ENCODE results near the gene ENDOV. TPM values are rescaled to one million over a fixed set of nuclear protein-coding genes. Genes with fewer than 3 reads are reported as not detected.
A peak's percentile ranks its signal among the peaks of the same experiment; 100 is the strongest.

ENDOV gene
- total RNA-seq, 1 donor from 2014 or later = 25.1 TPM

GRCh38 chr17:80379348-80379747, 35.6 kb upstream of the ENDOV start:
- no peak overlapping the region for H3K27ac ChIP-seq
- ATAC-seq (no peak), DNase-seq (no peak)
- peaks cover 100% of the 10 kb centered on the region for H3K36me3 ChIP-seq
- TF ChIP-seq, protein P1, sequence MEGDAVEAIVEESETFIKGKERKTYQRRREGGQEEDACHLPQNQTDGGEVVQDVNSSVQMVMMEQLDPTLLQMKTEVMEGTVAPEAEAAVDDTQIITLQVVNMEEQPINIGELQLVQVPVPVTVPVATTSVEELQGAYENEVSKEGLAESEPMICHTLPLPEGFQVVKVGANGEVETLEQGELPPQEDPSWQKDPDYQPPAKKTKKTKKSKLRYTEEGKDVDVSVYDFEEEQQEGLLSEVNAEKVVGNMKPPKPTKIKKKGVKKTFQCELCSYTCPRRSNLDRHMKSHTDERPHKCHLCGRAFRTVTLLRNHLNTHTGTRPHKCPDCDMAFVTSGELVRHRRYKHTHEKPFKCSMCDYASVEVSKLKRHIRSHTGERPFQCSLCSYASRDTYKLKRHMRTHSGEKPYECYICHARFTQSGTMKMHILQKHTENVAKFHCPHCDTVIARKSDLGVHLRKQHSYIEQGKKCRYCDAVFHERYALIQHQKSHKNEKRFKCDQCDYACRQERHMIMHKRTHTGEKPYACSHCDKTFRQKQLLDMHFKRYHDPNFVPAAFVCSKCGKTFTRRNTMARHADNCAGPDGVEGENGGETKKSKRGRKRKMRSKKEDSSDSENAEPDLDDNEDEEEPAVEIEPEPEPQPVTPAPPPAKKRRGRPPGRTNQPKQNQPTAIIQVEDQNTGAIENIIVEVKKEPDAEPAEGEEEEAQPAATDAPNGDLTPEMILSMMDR (IDR thresholded peaks at IDR 0.05) = no peak
- H3K9me3 ChIP-seq = no peaks in the 10 kb centered on the region
- no peaks in the 10 kb centered on the region for H3K4me1 ChIP-seq
- H3K27me3 ChIP-seq = no peaks in the 10 kb centered on the region
- H3K4me3 ChIP-seq = no peak overlapping the region
- intact Hi-C loops (cut with DNase I) = no loop called here

- intact Hi-C loops (cut with DNase I) = no loop called here
Measured at GRCh38 chr17:80380068-80380467, 34.9 kb upstream of the ENDOV start.

GRCh38 chr17:80380555-80381002, 34.4 kb upstream of the ENDOV start:
- Histone ChIP-seq H3K27ac (no peak overlapping the region), H3K9me3 (no peaks in the 10 kb centered on the region), H3K4me3 (no peak overlapping the region), H3K27me3 (no peaks in the 10 kb centered on the region), H3K4me1 (no peaks in the 10 kb centered on the region), H3K36me3 (peaks cover 100% of the 10 kb centered on the region)
- TF ChIP-seq, protein P1 (IDR thresholded peaks at IDR 0.05) = no peak
- intact Hi-C loops (cut with DNase I) = no loop called here
- DNase-seq = no peak
- ATAC-seq = peak; percentile 32

More at GRCh38 chr17:80380068-80380467, 34.9 kb upstream of the ENDOV start:
- H3K36me3 ChIP-seq = peaks cover 100% of the 10 kb centered on the region
- ATAC-seq = no peak
- DNase-seq = no peak
- no peak overlapping the region for H3K27ac ChIP-seq
- no peak overlapping the region for H3K4me3 ChIP-seq
- TF ChIP-seq, protein P1 (IDR thresholded peaks at IDR 0.05) = no peak
- no peaks in the 10 kb centered on the region for H3K4me1 ChIP-seq
- H3K9me3 ChIP-seq = no peaks in the 10 kb centered on the region
- H3K27me3 ChIP-seq = no peaks in the 10 kb centered on the region

DNA sequence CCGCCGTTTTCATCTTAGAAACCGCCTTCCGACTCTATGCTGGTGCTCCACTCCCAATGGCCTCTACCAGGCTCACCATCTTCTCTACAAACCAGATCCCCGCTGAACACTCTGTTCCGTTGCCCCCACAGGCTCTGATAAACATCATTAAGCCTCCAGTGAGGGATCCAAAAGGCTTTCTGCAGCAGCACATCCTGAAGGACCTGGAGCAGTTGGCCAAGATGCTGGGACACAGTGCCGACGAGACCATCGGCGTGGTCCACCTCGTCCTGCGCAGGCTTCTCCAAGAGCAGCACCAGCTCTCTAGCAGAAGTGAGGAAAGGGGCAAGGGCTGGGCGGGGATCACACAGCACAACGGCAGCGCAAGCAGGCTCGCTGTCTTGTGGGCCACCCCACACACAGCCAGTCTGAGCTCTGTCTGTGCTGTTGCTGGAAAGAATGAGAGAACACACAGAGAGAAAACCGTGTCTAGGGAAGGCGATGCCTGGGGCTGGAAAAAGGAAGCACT, 33.5 kb upstream of the ENDOV start:
- Histone ChIP-seq H3K36me3 (peaks cover 100% of the 10 kb centered on the region), H3K9me3 (no peaks in the 10 kb centered on the region), H3K27me3 (no peaks in the 10 kb centered on the region), H3K27ac (no peak overlapping the region), H3K4me1 (no peaks in the 10 kb centered on the region), H3K4me3 (no peak overlapping the region)
- ATAC-seq (no peak), DNase-seq (no peak)
- intact Hi-C loops (cut with DNase I) = no loop called here
- TF ChIP-seq, protein P1 (IDR thresholded peaks at IDR 0.05) = no peak

GRCh38 chr17:80382446-80382845, 32.5 kb upstream of the ENDOV start:
- H3K27ac ChIP-seq = no peak overlapping the region
- ATAC-seq (no peak), DNase-seq (no peak)
- no peaks in the 10 kb centered on the region for H3K9me3 ChIP-seq
- no peaks in the 10 kb centered on the region for H3K4me1 ChIP-seq
- TF ChIP-seq, protein P1 (IDR thresholded peaks at IDR 0.05) = no peak
- intact Hi-C loops (cut with DNase I) = no loop called here
- H3K4me3 ChIP-seq = no peak overlapping the region
- H3K27me3 ChIP-seq = no peaks in the 10 kb centered on the region
- peaks cover 100% of the 10 kb centered on the region for H3K36me3 ChIP-seq

- peaks cover 100% of the 10 kb centered on the region for H3K36me3 ChIP-seq
- H3K4me1 ChIP-seq = no peaks in the 10 kb centered on the region
- H3K4me3 ChIP-seq = no peak overlapping the region
- DNase-seq = no peak
- intact Hi-C loops (cut with DNase I) = no loop called here
- no peak overlapping the region for H3K27ac ChIP-seq
- ATAC-seq = no peak
- no peaks in the 10 kb centered on the region for H3K27me3 ChIP-seq
- H3K9me3 ChIP-seq = no peaks in the 10 kb centered on the region
- TF ChIP-seq, protein P1 (IDR thresholded peaks at IDR 0.05) = no peak
Measured at GRCh38 chr17:80382956-80383355, 32.0 kb upstream of the ENDOV start.
